Vagina (tissue), 2 donors: ENCODE data around the gene IDE.

Experiments
- CTCF ChIP-seq, 3 experiments: fragments of 450-650 bp in 2 of 3; fragments of 200-600 bp in 1 of 3; sonication (generic) in 1 of 3; IDR thresholded peaks; one replicate each; pipeline ENCODE4 v1.5.1; 2017 to 2019; ENCODE audit warnings: antibody characterized with exemption in 3 of 3, mild to moderate bottlenecking in 2 of 3, moderate library complexity in 2 of 3
- POLR2A ChIP-seq, 2 donors: fragments of 450-650 bp; IDR thresholded peaks; one replicate each; pipeline ENCODE4 v1.6.1; 2017; ENCODE audit warnings: antibody characterized with exemption in 2 of 2, mild to moderate bottlenecking in 2 of 2, moderate library complexity in 2 of 2

- TF ChIP-seq POLR2A (IDR thresholded peaks at IDR 0.05) (no peak), CTCF (IDR thresholded peaks at IDR 0.05) (no peak)
Measured at GRCh38 chr10:92538231-92538958, 35.5 kb downstream of the IDE start.
